Neural cell (in vitro differentiated cells): Measurements from ENCODE around the gene GPR27. TPM values are rescaled to one million over a fixed set of nuclear protein-coding genes. Genes with fewer than 3 reads are reported as not detected.

ENCODE experiments used
- H2AFZ ChIP-seq: fragments of 200-600, 300-800 bp; sonication (generic), shearing (Covaris generic); 2 replicates; pipeline ENCODE4 v1.6.0; 2014; ENCODE audit warnings: low read depth, mild to moderate bottlenecking, antibody characterized with exemption, low read length, moderate library complexity
- H3F3A ChIP-seq: fragments of 200-600 bp; shearing (Covaris generic); 2 replicates; pipeline ENCODE4 v1.6.1; 2016; ENCODE audit warnings: mild to moderate bottlenecking, moderate library complexity, mixed read lengths, antibody characterized with exemption, low read length; ENCODE audit not compliant: insufficient read depth, poor library complexity, severe bottlenecking
- H3K27ac ChIP-seq: fragments of 200-600, 300-800 bp; sonication (generic), shearing (Covaris generic); 2 replicates; pipeline ENCODE4 v1.5.1; 2014; ENCODE audit warnings: mild to moderate bottlenecking, low read length, moderate library complexity
- H3K27me3 ChIP-seq: fragments of 300-800, 200-600 bp; sonication (generic), shearing (Covaris generic); 2 replicates; pipeline ENCODE4 v1.6.0; 2014; ENCODE audit warnings: mild to moderate bottlenecking, low read depth, low read length, moderate library complexity; ENCODE audit not compliant: insufficient read depth
- H3K36me3 ChIP-seq: fragments of 300-800, 200-600 bp; sonication (generic), shearing (Covaris generic); 2 replicates; pipeline ENCODE4 v1.5.1; 2014; ENCODE audit warnings: mild to moderate bottlenecking, antibody characterized with exemption, low read length, moderate library complexity; ENCODE audit not compliant: insufficient read depth
- H3K4me2 ChIP-seq: fragments of 300-800, 200-600 bp; sonication (generic), shearing (Covaris generic); 2 replicates; pipeline ENCODE4 v1.6.0; 2014; ENCODE audit warnings: mild to moderate bottlenecking, low read length
- H3K4me3 ChIP-seq: fragments of 300-800, 200-600 bp; sonication (generic), shearing (Covaris generic); 2 replicates; pipeline ENCODE4 v1.5.1; 2014; ENCODE audit warnings: mild to moderate bottlenecking, low read length, moderate library complexity
- H3K79me2 ChIP-seq: fragments of 200-600 bp; shearing (Covaris generic); replicated peaks from 2 replicates; pipeline ENCODE4 v1.6.0; 2014; ENCODE audit warnings: mild to moderate bottlenecking, low read length, moderate library complexity; ENCODE audit not compliant: insufficient read depth
- H3K9ac ChIP-seq: fragments of 300-800, 200-600 bp; sonication (generic), shearing (Covaris generic); 2 replicates; pipeline ENCODE4 v1.6.1; 2016; ENCODE audit warnings: mild to moderate bottlenecking, low read length, mixed read lengths
- H3K9me2 ChIP-seq: fragments of 200-600 bp; shearing (Covaris generic); 2 replicates; pipeline ENCODE4 v1.6.1; 2016; ENCODE audit warnings: mild to moderate bottlenecking, low read length, mixed read lengths; ENCODE audit not compliant: insufficient read depth
- H3K9me3 ChIP-seq: fragments of 200-600, 300-800 bp; sonication (generic), shearing (Covaris generic); 2 replicates; pipeline ENCODE4 v1.6.1; 2016; ENCODE audit warnings: mild to moderate bottlenecking, mixed run types, low read length, moderate library complexity, mixed read lengths
- H4K20me1 ChIP-seq: fragments of 200-600 bp; shearing (Covaris generic); 2 replicates; pipeline ENCODE4 v1.6.1; 2016; ENCODE audit warnings: mild to moderate bottlenecking, mixed run types; ENCODE audit not compliant: insufficient read depth
- CTCF ChIP-seq: fragments of 450-650 bp; IDR thresholded peaks from 2 replicates; pipeline ENCODE4 v1.5.1; 2014; ENCODE audit warnings: antibody characterized with exemption, mild to moderate bottlenecking, moderate library complexity; ENCODE audit not compliant: poor library complexity, severe bottlenecking
- EZH2 ChIP-seq: fragments of 200-600, 300-800 bp; shearing (Covaris generic), sonication (generic); IDR thresholded peaks from 2 replicates; pipeline ENCODE4 v1.6.1; 2014; ENCODE audit warnings: antibody characterized with exemption, low read length, borderline replicate concordance, mild to moderate bottlenecking; ENCODE audit not compliant: insufficient read depth, poor library complexity, severe bottlenecking
- MXI1 ChIP-seq: fragments of 450-650 bp; conservative IDR thresholded peaks from 2 replicates; pipeline ENCODE4 v1.6.1; 2014; ENCODE audit warnings: antibody characterized with exemption, mild to moderate bottlenecking; ENCODE audit not compliant: poor library complexity, severe bottlenecking
- POLR2AphosphoS5 ChIP-seq: IDR thresholded peaks from 2 replicates; pipeline ENCODE4 v1.6.1; 2012
- RAD21 ChIP-seq: fragments of 450-650 bp; conservative IDR thresholded peaks from 2 replicates; pipeline ENCODE4 v1.6.1; 2014; ENCODE audit warnings: antibody characterized with exemption, mild to moderate bottlenecking, moderate library complexity
- SMC3 ChIP-seq: fragments of 450-650 bp; conservative IDR thresholded peaks from 2 replicates; pipeline ENCODE4 v1.6.1; 2014; ENCODE audit warnings: antibody characterized with exemption, mild to moderate bottlenecking, moderate library complexity; ENCODE audit not compliant: poor library complexity
- TAF1 ChIP-seq: IDR thresholded peaks from 2 replicates; pipeline ENCODE4 v1.6.1; 2012; ENCODE audit warnings: low read depth
- polyA plus RNA-seq: library from polyadenylated mRNA; depleted of rRNA; stranded (reverse); fragments of >200 nt; gene quantifications from 2 replicates; pipeline ENCODE4 v1.2.3, GENCODE V29; 2014
- TF ChIP-seq, protein P1 (sequence below): IDR thresholded peaks from 2 replicates; pipeline ENCODE4 v1.6.1; 2012; ENCODE audit warnings: borderline replicate concordance

Gene GPR27
- polyA plus RNA-seq, 1 donor from 2014 or later: 69.4 TPM

- Histone ChIP-seq H3K79me2 (no peaks in the 10 kb centered on the region), H4K20me1 (no peaks in the 10 kb centered on the region), H3K9me3 (no peaks in the 10 kb centered on the region), H3K9ac (peak overlapping the region; percentile 44), H3K27ac (no peak overlapping the region), H3F3A (no peaks in the 10 kb centered on the region), H3K4me2 (no peak overlapping the region), H3K27me3 (peaks cover 54% of the 10 kb centered on the region), H3K36me3 (no peaks in the 10 kb centered on the region), H3K4me3 (peak overlapping the region; percentile 72), H2AFZ (no peak overlapping the region), H3K9me2 (no peaks in the 10 kb centered on the region)
- TF ChIP-seq SMC3 (no peak), RAD21 (no peak), CTCF (no peak), TAF1 (no peak), MXI1 (no peak)
- TF ChIP-seq, protein P1, sequence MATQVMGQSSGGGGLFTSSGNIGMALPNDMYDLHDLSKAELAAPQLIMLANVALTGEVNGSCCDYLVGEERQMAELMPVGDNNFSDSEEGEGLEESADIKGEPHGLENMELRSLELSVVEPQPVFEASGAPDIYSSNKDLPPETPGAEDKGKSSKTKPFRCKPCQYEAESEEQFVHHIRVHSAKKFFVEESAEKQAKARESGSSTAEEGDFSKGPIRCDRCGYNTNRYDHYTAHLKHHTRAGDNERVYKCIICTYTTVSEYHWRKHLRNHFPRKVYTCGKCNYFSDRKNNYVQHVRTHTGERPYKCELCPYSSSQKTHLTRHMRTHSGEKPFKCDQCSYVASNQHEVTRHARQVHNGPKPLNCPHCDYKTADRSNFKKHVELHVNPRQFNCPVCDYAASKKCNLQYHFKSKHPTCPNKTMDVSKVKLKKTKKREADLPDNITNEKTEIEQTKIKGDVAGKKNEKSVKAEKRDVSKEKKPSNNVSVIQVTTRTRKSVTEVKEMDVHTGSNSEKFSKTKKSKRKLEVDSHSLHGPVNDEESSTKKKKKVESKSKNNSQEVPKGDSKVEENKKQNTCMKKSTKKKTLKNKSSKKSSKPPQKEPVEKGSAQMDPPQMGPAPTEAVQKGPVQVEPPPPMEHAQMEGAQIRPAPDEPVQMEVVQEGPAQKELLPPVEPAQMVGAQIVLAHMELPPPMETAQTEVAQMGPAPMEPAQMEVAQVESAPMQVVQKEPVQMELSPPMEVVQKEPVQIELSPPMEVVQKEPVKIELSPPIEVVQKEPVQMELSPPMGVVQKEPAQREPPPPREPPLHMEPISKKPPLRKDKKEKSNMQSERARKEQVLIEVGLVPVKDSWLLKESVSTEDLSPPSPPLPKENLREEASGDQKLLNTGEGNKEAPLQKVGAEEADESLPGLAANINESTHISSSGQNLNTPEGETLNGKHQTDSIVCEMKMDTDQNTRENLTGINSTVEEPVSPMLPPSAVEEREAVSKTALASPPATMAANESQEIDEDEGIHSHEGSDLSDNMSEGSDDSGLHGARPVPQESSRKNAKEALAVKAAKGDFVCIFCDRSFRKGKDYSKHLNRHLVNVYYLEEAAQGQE: no peak
Observed at GRCh38 chr3:71784201-71784913, 30.7 kb downstream of the GPR27 start.

GRCh38 chr3:71784914-71785531, 31.4 kb downstream of the GPR27 start, which contains the start of gene PROK2:
TSS of gene PROK2 (minus strand) at chr3:71785148. CDS start at chr3:71785052, 96 bp downstream.
- Histone ChIP-seq H3K9ac (peak within 1 kb of the TSS; percentile 52), H3K9me2 (no peaks in the 10 kb centered on the region), H3K27me3 (peaks cover 54% of the 10 kb centered on the region), H4K20me1 (no peaks in the 10 kb centered on the region), H2AFZ (peak within 1 kb of the TSS; percentile 19), H3K36me3 (no peaks in the 10 kb centered on the region), H3K79me2 (no peaks in the 10 kb centered on the region), H3K9me3 (no peaks in the 10 kb centered on the region), H3K4me2 (peak within 1 kb of the TSS; percentile 46), H3K4me3 (peak within 1 kb of the TSS; percentile 72), H3K27ac (no peak within 1 kb of the TSS), H3F3A (no peaks in the 10 kb centered on the region)
- TF ChIP-seq, protein P1: no peak
- TF ChIP-seq POLR2AphosphoS5 (peak; percentile 13), EZH2 (no peak), MXI1 (peak; percentile 82)
